Measurements from ENCODE around the gene DCAF4. TPM values are rescaled to one million over a fixed set of nuclear protein-coding genes. Genes with fewer than 3 reads are reported as not detected.
A peak's percentile ranks its signal among the peaks of the same experiment; 100 is the strongest.

The DCAF4 gene
- total RNA-seq, 1 donor from 2014 or later, result 26.0 TPM

DNA sequence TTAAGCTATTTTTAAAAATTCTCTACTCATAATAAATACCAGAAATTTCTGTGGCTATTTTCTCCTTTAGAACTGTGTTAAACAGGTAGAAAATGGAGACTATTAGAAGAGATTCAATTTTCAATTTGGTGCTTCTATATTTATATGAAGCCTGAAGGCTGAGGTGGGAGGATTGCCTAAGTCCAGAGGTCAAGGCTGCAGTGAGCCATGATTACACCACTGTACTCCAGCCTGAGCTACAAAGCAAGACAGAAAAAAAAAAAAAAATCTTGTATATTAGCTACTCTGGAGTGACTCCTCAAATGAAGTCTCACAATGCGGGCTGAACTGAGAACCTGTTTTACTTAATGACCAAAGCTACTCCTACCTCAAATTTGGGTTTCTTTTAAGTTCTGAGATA, 22.5 kb upstream of the DCAF4 start:
- no peak overlapping the region for H3K4me3 Mint-ChIP-seq (ENCODE audit: unreplicated experiment)
- peaks cover 6% of the 10 kb centered on the region for H3K9me3 Mint-ChIP-seq (ENCODE audit: low read depth)

DNA sequence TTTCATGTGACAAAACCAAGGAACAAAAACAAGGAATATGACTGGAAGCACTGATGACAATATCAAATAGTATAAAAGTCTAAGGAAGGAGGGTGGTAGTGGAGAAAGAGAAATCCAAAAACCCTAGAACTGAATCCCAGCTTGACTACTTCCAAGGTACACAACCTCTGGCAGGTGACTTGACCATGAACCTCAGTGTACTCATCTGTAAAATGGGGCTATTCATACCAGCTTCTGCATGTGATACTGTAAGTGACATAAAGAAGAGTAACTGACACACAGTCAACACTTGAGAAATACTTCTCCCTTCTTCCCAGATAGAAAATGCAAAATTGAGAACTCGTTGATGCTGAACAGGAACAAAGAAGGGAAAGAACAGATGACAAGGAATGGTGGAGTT, 22.0 kb upstream of the DCAF4 start:
- Mint-ChIP-seq H3K27ac (ENCODE audit: unreplicated experiment) (no peak overlapping the region), H3K27me3 (ENCODE audit: low read depth) (no peaks in the 10 kb centered on the region), H3K36me3 (ENCODE audit: low read depth) (no peaks in the 10 kb centered on the region), H3K4me1 (ENCODE audit: low read depth) (peaks cover 40% of the 10 kb centered on the region), H3K4me3 (ENCODE audit: unreplicated experiment) (no peak overlapping the region), H3K9me3 (ENCODE audit: low read depth) (peaks cover 6% of the 10 kb centered on the region)
- DNase-seq (ENCODE audit: low spot score), result no peak
- TF ChIP-seq, protein P1, sequence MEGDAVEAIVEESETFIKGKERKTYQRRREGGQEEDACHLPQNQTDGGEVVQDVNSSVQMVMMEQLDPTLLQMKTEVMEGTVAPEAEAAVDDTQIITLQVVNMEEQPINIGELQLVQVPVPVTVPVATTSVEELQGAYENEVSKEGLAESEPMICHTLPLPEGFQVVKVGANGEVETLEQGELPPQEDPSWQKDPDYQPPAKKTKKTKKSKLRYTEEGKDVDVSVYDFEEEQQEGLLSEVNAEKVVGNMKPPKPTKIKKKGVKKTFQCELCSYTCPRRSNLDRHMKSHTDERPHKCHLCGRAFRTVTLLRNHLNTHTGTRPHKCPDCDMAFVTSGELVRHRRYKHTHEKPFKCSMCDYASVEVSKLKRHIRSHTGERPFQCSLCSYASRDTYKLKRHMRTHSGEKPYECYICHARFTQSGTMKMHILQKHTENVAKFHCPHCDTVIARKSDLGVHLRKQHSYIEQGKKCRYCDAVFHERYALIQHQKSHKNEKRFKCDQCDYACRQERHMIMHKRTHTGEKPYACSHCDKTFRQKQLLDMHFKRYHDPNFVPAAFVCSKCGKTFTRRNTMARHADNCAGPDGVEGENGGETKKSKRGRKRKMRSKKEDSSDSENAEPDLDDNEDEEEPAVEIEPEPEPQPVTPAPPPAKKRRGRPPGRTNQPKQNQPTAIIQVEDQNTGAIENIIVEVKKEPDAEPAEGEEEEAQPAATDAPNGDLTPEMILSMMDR (IDR thresholded peaks at IDR 0.05), result no peak

More for the DNA sequence above, 22.5 kb upstream of the DCAF4 start:
- no peaks in the 10 kb centered on the region for H3K36me3 Mint-ChIP-seq (ENCODE audit: low read depth)
- no peaks in the 10 kb centered on the region for H3K27me3 Mint-ChIP-seq (ENCODE audit: low read depth)
- H3K4me1 Mint-ChIP-seq (ENCODE audit: low read depth), result peaks cover 36% of the 10 kb centered on the region
- TF ChIP-seq, protein P1 (IDR thresholded peaks at IDR 0.05), result no peak
- H3K27ac Mint-ChIP-seq (ENCODE audit: unreplicated experiment), result no peak overlapping the region
- DNase-seq (ENCODE audit: low spot score), result no peak

DNA sequence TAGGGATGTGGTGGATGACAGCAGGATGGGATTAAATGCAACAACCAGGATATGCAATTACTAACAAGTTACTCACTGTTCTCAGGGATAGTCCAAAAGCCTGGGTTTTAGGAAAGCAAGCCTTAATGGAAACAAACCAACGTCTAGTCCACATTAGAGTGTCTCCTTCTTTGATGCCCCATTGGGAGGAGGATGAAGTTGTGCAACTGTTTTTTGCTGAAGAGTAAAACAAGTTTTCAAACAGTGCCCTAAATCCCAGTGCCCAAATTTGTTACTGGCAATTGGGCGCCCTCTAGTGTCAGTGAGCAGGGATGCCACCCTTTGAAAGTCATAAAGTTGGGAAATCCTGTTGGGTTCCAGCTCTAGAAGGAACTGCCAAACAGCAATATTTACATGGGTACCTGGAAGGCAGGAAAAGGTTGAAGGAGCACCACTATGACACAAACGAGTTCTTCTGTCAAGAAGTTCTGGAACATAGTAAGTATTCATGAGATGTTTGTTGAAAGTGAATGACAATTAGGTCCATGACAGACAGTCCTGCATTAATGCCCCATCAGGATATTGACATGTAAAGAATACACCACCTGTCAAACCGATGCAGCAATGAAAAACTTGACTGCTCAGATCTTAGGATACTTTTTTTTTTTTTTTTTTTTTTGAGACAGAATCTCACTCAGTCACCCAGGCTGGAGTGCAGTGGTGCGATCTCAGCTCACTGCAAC, 21.3 kb upstream of the DCAF4 start:
- Mint-ChIP-seq H3K4me1 (ENCODE audit: low read depth) (peaks cover 42% of the 10 kb centered on the region), H3K4me3 (ENCODE audit: unreplicated experiment) (no peak overlapping the region), H3K27me3 (ENCODE audit: low read depth) (no peaks in the 10 kb centered on the region), H3K36me3 (ENCODE audit: low read depth) (no peaks in the 10 kb centered on the region), H3K27ac (ENCODE audit: unreplicated experiment) (no peak overlapping the region), H3K9me3 (ENCODE audit: low read depth) (peaks cover 6% of the 10 kb centered on the region)
- no peak for DNase-seq (ENCODE audit: low spot score)
- TF ChIP-seq, protein P1 (IDR thresholded peaks at IDR 0.05), result peak; percentile 96

DNA sequence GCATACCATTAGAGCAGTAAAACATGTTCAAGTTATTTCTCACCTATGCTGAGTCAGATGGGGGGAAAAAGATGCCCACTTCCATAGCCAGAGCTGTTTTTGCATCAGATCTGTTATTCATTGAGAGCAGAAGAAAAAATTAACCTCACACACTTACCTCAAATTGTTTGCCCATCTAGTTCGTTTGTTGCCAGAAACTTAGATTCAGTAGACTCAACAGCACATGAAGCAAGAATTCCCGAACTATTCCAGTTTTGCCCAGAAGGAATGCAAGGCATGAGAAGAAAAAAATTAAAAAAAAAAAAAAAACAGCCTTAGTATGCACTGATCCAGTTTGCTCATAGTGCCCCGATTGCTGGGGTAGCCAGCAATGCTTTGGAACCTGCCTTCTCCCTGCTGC, 19.9 kb upstream of the DCAF4 start:
- no peak for DNase-seq (ENCODE audit: low spot score)
- TF ChIP-seq, protein P1 (IDR thresholded peaks at IDR 0.05), result no peak
- Mint-ChIP-seq H3K4me3 (ENCODE audit: unreplicated experiment) (no peak overlapping the region), H3K4me1 (ENCODE audit: low read depth) (peaks cover 42% of the 10 kb centered on the region), H3K27ac (ENCODE audit: unreplicated experiment) (peak overlapping the region; percentile 73), H3K9me3 (ENCODE audit: low read depth) (peaks cover 6% of the 10 kb centered on the region), H3K27me3 (ENCODE audit: low read depth) (no peaks in the 10 kb centered on the region), H3K36me3 (ENCODE audit: low read depth) (no peaks in the 10 kb centered on the region)

DNA sequence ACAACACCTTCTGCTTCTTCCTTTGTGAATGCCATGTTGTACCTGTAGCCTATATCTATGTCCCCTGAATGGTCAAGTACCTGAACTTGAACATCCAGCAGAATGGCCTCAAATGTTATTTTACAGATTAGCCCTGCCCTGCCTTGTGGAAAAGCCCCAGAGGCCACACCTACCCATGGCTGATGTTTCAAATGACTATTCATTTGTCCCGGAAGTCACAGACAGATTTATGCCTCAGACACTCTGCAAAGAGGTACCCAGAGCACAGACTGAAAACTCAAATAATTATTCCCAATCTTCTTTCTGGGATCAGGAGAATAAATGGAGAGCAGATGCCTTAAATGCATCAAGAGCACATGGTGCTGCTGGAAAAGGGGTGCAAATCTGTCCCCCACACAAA, 19.4 kb upstream of the DCAF4 start:
- peak overlapping the region; percentile 73 for H3K27ac Mint-ChIP-seq (ENCODE audit: unreplicated experiment)

More for the DNA sequence above, 19.4 kb upstream of the DCAF4 start:
- Mint-ChIP-seq H3K4me1 (ENCODE audit: low read depth) (peaks cover 42% of the 10 kb centered on the region), H3K4me3 (ENCODE audit: unreplicated experiment) (no peak overlapping the region), H3K36me3 (ENCODE audit: low read depth) (no peaks in the 10 kb centered on the region), H3K27me3 (ENCODE audit: low read depth) (no peaks in the 10 kb centered on the region), H3K9me3 (ENCODE audit: low read depth) (peaks cover 6% of the 10 kb centered on the region)
- no peak for DNase-seq (ENCODE audit: low spot score)
- TF ChIP-seq, protein P1 (IDR thresholded peaks at IDR 0.05), result no peak
